Thyroid gland (tissue), 4 donors: ENCODE measurements around the gene BCLAF3. TPM values are rescaled to one million over a fixed set of nuclear protein-coding genes. Genes with fewer than 3 reads are reported as not detected.

ENCODE experiments used
- DNase-seq, 2 donors: peaks; one replicate each; pipeline ENCODE4 v3.0.0-alpha.2; 2019
- H3K27ac ChIP-seq, 3 donors: fragments of 200-600 bp; sonication (generic); 1 replicate in 2 of 3; 2 replicates in 1 of 3; pipeline ENCODE4 v1.5.1; 2016 to 2019; ENCODE audit warnings: mild to moderate bottlenecking in 1 of 3, moderate library complexity in 1 of 3
- H3K27me3 ChIP-seq: fragments of 200-600 bp; sonication (generic); one replicate; pipeline ENCODE4 v1.5.1; 2019
- H3K36me3 ChIP-seq, 2 donors: fragments of 200-600 bp; sonication (generic); one replicate each; pipeline ENCODE4 v1.5.1; 2016 to 2019
- H3K4me1 ChIP-seq, 2 donors: fragments of 200-600 bp; sonication (generic); one replicate each; pipeline ENCODE4 v1.5.1; 2017 to 2019
- H3K4me3 ChIP-seq, 3 donors: fragments of 200-600 bp; sonication (generic); replicated peaks in 1 of 3; 1 replicate in 2 of 3; 2 replicates in 1 of 3; pipeline ENCODE4 v1.5.1; 2016; ENCODE audit warnings: mild to moderate bottlenecking in 1 of 3
- H3K9me3 ChIP-seq: fragments of 200-600 bp; sonication (generic); one replicate; pipeline ENCODE4 v1.5.1; 2017
- POLR2A ChIP-seq, 2 donors: fragments of 450-650 bp; IDR thresholded peaks; one replicate each; pipeline ENCODE4 v1.6.1; 2017; ENCODE audit warnings: antibody characterized with exemption in 2 of 2, mild to moderate bottlenecking in 2 of 2, moderate library complexity in 1 of 2
- WGBS, 2 donors: methylation state at CpG; one replicate each; pipeline ENCODE4 v1.1.5; 2017; 5-methylcytosine and 5-hydroxymethylcytosine counted together
- intact Hi-C: fragments of 100-400 bp; cut with DNase I; formaldehyde crosslinking; loops from one replicate; pipeline ENCODE4 v1.15.1; 2023
- total RNA-seq, 4 donors: library from RNA; depleted of rRNA; stranded (reverse); fragments of >200 nt; gene quantifications; one replicate each; pipeline ENCODE4 v1.2.3, GENCODE V29; 2016
- TF ChIP-seq, protein P1 (sequence below), 6 experiments: fragments of 200-600 bp in 3 of 6; fragments of 450-650 bp in 3 of 6; sonication (generic) in 3 of 6; IDR thresholded peaks; one replicate each; pipeline ENCODE4 v1.5.1; 2016 to 2019; ENCODE audit warnings: antibody characterized with exemption in 6 of 6, mild to moderate bottlenecking in 2 of 6, inconsistent platforms in 1 of 6, moderate library complexity in 1 of 6

Gene BCLAF3
- total RNA-seq, 4 donors from 2014 or later: 10.8 to 16.7 (median 12.3) TPM

DNA sequence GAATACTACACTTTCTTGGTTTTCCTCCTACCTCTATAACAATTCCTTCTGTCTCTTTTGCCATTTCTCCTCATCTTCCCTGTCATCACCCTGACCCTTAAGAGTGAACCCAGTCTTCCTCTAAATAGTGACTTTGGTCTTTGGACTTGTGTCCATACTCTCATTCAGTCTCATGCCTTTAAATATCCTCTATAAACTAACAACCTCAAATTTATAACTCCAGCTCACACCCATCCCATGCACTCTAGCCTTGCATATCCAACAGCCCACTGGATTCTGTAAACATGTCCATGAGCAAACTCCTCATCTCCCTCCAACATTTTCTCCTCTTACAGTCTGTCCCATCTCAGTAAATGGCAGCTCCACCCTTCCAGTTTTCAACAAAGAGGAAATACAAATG, 15.0 kb downstream of the BCLAF3 start:
- no peak for TF ChIP-seq POLR2A (IDR thresholded peaks at IDR 0.05)
- TF ChIP-seq, protein P1, sequence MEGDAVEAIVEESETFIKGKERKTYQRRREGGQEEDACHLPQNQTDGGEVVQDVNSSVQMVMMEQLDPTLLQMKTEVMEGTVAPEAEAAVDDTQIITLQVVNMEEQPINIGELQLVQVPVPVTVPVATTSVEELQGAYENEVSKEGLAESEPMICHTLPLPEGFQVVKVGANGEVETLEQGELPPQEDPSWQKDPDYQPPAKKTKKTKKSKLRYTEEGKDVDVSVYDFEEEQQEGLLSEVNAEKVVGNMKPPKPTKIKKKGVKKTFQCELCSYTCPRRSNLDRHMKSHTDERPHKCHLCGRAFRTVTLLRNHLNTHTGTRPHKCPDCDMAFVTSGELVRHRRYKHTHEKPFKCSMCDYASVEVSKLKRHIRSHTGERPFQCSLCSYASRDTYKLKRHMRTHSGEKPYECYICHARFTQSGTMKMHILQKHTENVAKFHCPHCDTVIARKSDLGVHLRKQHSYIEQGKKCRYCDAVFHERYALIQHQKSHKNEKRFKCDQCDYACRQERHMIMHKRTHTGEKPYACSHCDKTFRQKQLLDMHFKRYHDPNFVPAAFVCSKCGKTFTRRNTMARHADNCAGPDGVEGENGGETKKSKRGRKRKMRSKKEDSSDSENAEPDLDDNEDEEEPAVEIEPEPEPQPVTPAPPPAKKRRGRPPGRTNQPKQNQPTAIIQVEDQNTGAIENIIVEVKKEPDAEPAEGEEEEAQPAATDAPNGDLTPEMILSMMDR (IDR thresholded peaks at IDR 0.05): no peak
- no peak overlapping the region for H3K4me3 ChIP-seq
- no peak overlapping the region for H3K27ac ChIP-seq
- H3K27me3 ChIP-seq: no peaks in the 10 kb centered on the region
- intact Hi-C loops: no loop called here
- no peak for DNase-seq
- no peaks in the 10 kb centered on the region for H3K36me3 ChIP-seq
- H3K4me1 ChIP-seq: no peaks in the 10 kb centered on the region
- H3K9me3 ChIP-seq: no peaks in the 10 kb centered on the region

DNA sequence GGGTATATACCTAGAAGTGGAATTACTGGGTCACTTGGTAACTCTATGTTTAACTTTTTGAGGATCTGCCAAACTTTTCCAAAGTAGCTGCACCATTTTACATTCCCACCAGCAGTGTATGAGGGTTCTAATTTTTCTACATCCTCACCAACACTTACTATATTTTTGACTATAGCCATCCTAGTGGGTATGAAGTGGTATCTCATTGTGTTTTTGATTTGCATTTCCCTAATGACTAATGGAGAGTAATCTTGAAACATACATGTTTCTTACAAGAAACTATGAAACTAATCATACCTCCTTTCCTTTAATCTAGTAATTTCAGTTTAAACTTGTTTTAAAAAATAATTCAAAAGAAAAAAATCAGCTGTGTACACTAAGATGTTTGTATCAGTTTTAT, 17.9 kb downstream of the BCLAF3 start:
- Histone ChIP-seq H3K27ac (no peak overlapping the region), H3K4me1 (no peaks in the 10 kb centered on the region), H3K9me3 (no peaks in the 10 kb centered on the region), H3K36me3 (no peaks in the 10 kb centered on the region), H3K27me3 (no peaks in the 10 kb centered on the region), H3K4me3 (no peak overlapping the region)
- TF ChIP-seq, protein P1 (IDR thresholded peaks at IDR 0.05): no peak
- no peak for TF ChIP-seq POLR2A (IDR thresholded peaks at IDR 0.05)
- DNase-seq: no peak
- intact Hi-C loops: no loop called here

DNA sequence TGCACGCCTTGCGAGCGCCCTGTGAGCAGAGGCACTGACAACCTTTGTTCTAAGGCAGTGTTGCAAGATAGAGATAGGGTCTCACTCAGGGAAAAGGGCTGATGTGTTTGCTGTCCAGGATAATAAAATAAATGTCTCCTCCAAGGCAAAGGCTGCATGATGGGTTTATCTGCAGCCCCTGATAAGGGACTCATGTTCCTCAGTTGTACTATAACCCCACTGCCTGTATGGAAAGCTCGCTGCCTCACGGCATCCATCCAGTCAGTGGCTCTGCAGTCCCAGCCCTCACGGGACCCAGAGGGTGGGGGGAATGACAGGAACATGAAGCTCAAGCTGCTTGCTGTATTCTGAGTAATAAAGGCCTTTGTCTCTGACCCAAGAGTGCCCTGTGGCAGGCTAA, 22.6 kb downstream of the BCLAF3 start:
- intact Hi-C loops: no loop called here
- no peak for DNase-seq
- H3K36me3 ChIP-seq: peaks cover 0 to 7% of the 10 kb centered on the region in 2 donors
- no peaks in the 10 kb centered on the region for H3K27me3 ChIP-seq
- 86 to 92% methylated on average over 3 to 6 of the region's 6 CpGs for WGBS, 2 donors
- TF ChIP-seq POLR2A (IDR thresholded peaks at IDR 0.05): no peak
- TF ChIP-seq, protein P1 (IDR thresholded peaks at IDR 0.05): no peak
- H3K4me1 ChIP-seq: no peaks in the 10 kb centered on the region
- H3K9me3 ChIP-seq: no peaks in the 10 kb centered on the region
- H3K4me3 ChIP-seq: no peak overlapping the region
- H3K27ac ChIP-seq: no peak overlapping the region

DNA sequence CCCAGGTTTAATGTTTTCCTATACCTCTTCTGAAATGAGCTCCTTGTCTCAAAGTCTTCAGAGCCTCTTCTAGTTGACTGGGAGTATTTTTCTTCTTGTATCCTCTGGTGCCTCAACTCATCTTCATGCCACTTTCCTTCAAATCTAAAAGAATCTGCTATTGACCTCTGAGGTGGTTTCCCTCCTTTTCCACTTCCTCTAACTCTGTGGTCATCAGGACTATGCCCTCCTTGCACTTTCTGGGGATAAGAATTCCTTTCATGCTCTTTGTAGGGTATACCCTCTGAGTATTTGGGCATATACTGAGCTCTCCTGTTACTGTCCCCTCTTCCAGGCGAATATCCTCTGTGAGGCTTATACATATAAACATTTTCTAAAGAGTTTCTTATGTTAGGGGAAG, 24.8 kb downstream of the BCLAF3 start:
- no peak overlapping the region for H3K4me3 ChIP-seq
- no peaks in the 10 kb centered on the region for H3K9me3 ChIP-seq
- H3K27ac ChIP-seq: no peak overlapping the region
- H3K27me3 ChIP-seq: no peaks in the 10 kb centered on the region
- H3K4me1 ChIP-seq: no peaks in the 10 kb centered on the region
- no peak for TF ChIP-seq POLR2A (IDR thresholded peaks at IDR 0.05)
- intact Hi-C loops: no loop called here
- DNase-seq: no peak
- WGBS, 2 donors: 100% methylated on average over 1 of the region's 1 CpG
- peaks cover 0 to 7% of the 10 kb centered on the region in 2 donors for H3K36me3 ChIP-seq

- Histone ChIP-seq H3K36me3 (peaks cover 0 to 7% of the 10 kb centered on the region in 2 donors), H3K4me3 (no peak overlapping the region), H3K9me3 (no peaks in the 10 kb centered on the region), H3K27me3 (no peaks in the 10 kb centered on the region), H3K27ac (no peak overlapping the region), H3K4me1 (no peaks in the 10 kb centered on the region)
- WGBS, 2 donors: 86 to 90% methylated on average over 8 to 9 of the region's 9 CpGs
- DNase-seq: no peak
- intact Hi-C loops: no loop called here
- TF ChIP-seq, protein P1 (IDR thresholded peaks at IDR 0.05): no peak
- TF ChIP-seq POLR2A (IDR thresholded peaks at IDR 0.05): no peak
These were observed 26.7 kb downstream of the BCLAF3 start for GRCh38 chrX:19964017-19964710.
